ENCODE data around the gene TRMT112. TPM values are rescaled to one million over a fixed set of nuclear protein-coding genes. Genes with fewer than 3 reads are reported as not detected.

Gene TRMT112
- total and polyA plus RNA-seq, 2 donors from 2014 or later, result 172 to 291 TPM

DNA sequence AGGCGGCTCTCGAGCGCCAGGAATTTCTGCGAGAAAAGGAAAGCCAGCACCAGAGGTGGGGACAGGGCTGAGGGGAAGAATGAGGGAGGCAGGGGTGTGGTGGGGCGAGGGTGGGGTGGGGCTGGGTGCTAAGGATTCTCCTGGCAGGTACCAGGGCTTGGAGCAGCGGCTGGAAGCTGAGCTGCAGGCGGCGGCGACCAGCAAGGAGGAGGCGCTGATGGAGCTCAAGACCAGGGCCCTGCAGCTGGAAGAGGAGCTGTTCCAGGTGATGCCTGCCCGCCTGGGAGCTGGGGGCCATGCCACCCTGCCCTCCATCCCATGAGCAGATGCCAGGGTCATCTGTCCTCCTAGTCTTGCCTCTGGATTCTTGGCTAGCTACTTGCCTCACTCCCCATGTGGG lies 32.0 kb upstream of the TRMT112 start:
- H3K27ac ChIP-seq (ENCODE audit: low read depth in 2 of 2, low read length in 2 of 2), result no peak overlapping the region
- H3K9me3 ChIP-seq (ENCODE audit: control insufficient read depth in 2 of 3, insufficient read depth in 1 of 3, low read length in 3 of 3), result no peaks in the 10 kb centered on the region
- DNase-seq, result no peak
- intact Hi-C loops (cut with DNase I), result no loop called here
- no peaks in the 10 kb centered on the region for H3K36me3 ChIP-seq (ENCODE audit: control insufficient read depth in 2 of 3, insufficient read depth in 3 of 3, low read length in 3 of 3)
- no peak overlapping the region for H3K9ac ChIP-seq (ENCODE audit: low read length in 3 of 3)
- TF ChIP-seq, protein P1, sequence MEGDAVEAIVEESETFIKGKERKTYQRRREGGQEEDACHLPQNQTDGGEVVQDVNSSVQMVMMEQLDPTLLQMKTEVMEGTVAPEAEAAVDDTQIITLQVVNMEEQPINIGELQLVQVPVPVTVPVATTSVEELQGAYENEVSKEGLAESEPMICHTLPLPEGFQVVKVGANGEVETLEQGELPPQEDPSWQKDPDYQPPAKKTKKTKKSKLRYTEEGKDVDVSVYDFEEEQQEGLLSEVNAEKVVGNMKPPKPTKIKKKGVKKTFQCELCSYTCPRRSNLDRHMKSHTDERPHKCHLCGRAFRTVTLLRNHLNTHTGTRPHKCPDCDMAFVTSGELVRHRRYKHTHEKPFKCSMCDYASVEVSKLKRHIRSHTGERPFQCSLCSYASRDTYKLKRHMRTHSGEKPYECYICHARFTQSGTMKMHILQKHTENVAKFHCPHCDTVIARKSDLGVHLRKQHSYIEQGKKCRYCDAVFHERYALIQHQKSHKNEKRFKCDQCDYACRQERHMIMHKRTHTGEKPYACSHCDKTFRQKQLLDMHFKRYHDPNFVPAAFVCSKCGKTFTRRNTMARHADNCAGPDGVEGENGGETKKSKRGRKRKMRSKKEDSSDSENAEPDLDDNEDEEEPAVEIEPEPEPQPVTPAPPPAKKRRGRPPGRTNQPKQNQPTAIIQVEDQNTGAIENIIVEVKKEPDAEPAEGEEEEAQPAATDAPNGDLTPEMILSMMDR (IDR thresholded peaks at IDR 0.05; ENCODE audit: borderline replicate concordance, extremely low read depth, insufficient read depth), result no peak
- H3K27me3 ChIP-seq (ENCODE audit: control insufficient read depth, insufficient read depth, low read length), result no peaks in the 10 kb centered on the region
- H3K4me3 ChIP-seq (ENCODE audit: low read length in 3 of 3), result no peak overlapping the region
- H3K4me1 ChIP-seq (ENCODE audit: control insufficient read depth in 2 of 3, insufficient read depth in 2 of 3, low read depth in 1 of 3, low read length in 3 of 3), result no peaks in the 10 kb centered on the region
- no peak for FAIRE-seq

DNA sequence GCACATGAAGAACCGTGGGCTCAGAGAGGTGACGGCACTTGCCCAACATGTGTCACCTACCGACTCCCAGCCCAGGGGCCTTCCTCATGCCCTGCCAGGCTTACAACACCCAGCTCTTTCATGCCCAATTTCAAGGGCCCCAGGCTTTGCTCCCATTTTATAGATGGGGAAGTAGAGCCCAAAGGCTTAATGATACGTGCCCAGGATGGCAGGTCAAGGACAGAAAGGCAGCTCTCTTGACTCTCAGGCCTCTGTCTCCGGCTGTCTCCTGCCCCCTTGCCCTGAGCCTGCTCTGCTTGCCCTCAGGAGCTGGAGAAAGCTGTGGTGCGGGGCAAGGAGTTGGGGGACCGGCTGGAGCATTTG lies 31.6 kb upstream of the TRMT112 start:
- Histone ChIP-seq H3K4me3 (ENCODE audit: low read length in 3 of 3) (no peak overlapping the region), H3K9me3 (ENCODE audit: control insufficient read depth in 2 of 3, insufficient read depth in 1 of 3, low read length in 3 of 3) (no peaks in the 10 kb centered on the region), H3K9ac (ENCODE audit: low read length in 3 of 3) (no peak overlapping the region), H3K27ac (ENCODE audit: low read depth in 2 of 2, low read length in 2 of 2) (no peak overlapping the region), H3K27me3 (ENCODE audit: control insufficient read depth, insufficient read depth, low read length) (no peaks in the 10 kb centered on the region), H3K36me3 (ENCODE audit: control insufficient read depth in 2 of 3, insufficient read depth in 3 of 3, low read length in 3 of 3) (no peaks in the 10 kb centered on the region), H3K4me1 (ENCODE audit: control insufficient read depth in 2 of 3, insufficient read depth in 2 of 3, low read depth in 1 of 3, low read length in 3 of 3) (no peaks in the 10 kb centered on the region)
- no peak for FAIRE-seq
- TF ChIP-seq, protein P1 (IDR thresholded peaks at IDR 0.05; ENCODE audit: borderline replicate concordance, extremely low read depth, insufficient read depth), result no peak
- DNase-seq, result no peak
- intact Hi-C loops (cut with DNase I), result no loop called here

DNA sequence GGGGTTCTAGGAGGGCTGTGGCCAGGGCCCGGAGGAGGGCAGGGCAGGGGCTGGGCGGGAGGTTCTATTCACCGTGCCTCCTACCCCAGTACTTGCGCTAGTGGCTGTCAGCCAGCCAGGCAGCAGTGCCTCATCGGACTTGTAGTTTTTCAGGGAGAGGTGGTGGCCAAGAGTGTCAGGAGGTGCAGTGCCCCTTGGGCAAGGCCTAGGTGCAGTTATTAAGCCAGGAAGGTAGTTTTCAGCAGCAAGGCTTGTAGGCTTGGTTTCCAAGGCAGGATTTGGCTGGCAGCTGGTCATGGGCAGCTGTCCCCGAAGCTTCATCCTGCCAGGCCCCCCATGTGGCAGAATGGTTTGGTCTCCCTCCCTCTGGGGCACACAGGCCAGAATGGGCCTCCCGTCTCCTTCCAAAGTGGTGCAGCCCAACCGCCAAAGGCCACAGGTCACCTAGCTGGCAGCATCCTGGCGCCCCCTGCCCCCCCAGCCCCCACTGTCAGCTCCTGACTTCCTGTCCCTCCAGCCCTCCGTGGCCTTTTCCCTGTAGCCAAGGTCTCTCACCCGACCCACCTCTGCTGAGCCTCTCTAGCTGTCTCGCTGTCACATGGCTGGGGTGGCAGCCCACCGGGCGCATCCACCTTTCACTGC lies 31.1 kb upstream of the TRMT112 start:
- FAIRE-seq (no peak), DNase-seq (no peak)
- Histone ChIP-seq H3K27me3 (ENCODE audit: control insufficient read depth, insufficient read depth, low read length) (no peaks in the 10 kb centered on the region), H3K36me3 (ENCODE audit: control insufficient read depth in 2 of 3, insufficient read depth in 3 of 3, low read length in 3 of 3) (no peaks in the 10 kb centered on the region), H3K4me3 (ENCODE audit: low read length in 3 of 3) (no peak overlapping the region), H3K4me1 (ENCODE audit: control insufficient read depth in 2 of 3, insufficient read depth in 2 of 3, low read depth in 1 of 3, low read length in 3 of 3) (no peaks in the 10 kb centered on the region), H3K9ac (ENCODE audit: low read length in 3 of 3) (no peak overlapping the region), H3K27ac (ENCODE audit: low read depth in 2 of 2, low read length in 2 of 2) (no peak overlapping the region), H3K9me3 (ENCODE audit: control insufficient read depth in 2 of 3, insufficient read depth in 1 of 3, low read length in 3 of 3) (no peaks in the 10 kb centered on the region)
- TF ChIP-seq, protein P1 (IDR thresholded peaks at IDR 0.05; ENCODE audit: borderline replicate concordance, extremely low read depth, insufficient read depth), result no peak
- intact Hi-C loops (cut with DNase I), result no loop called here

Data from kidney (tissue), 14 donors.